NCI-H446 treated with DMSO at 0.1 percent for 48 hours (cell line): ENCODE measurements around the gene KRTAP4-3.
"Not testable (repeated sequence)": the region's sequence is repeated elsewhere in the genome, so short reads cannot be mapped to it uniquely, and the experiment has no call there.

Experiments used
- DNase-seq: peaks from one replicate; lab custom pipeline; 2025; lab: John Stamatoyannopoulos, UW

The KRTAP4-3 gene

GRCh38 chr17:41151525-41151924 lies 16.5 kb downstream of the KRTAP4-3 start:
- no peak for DNase-seq

GRCh38 chr17:41150026-41150425 lies 18.0 kb downstream of the KRTAP4-3 start:
- DNase-seq: no peak

- DNase-seq: no peak
Observed at GRCh38 chr17:41149652-41149985, 18.4 kb downstream of the KRTAP4-3 start, which contains the start of gene KRTAP4-5. Gene KRTAP4-5 (minus strand): TSS chr17:41149825. CDS start chr17:41149767, 58 bp downstream.

GRCh38 chr17:41148971-41149651 lies 18.9 kb downstream of the KRTAP4-3 start:
- not testable (repeated sequence) for DNase-seq

- DNase-seq: no peak
Observed at GRCh38 chr17:41147531-41148204, 20.4 kb downstream of the KRTAP4-3 start.

- no peak for DNase-seq
Observed at GRCh38 chr17:41145261-41145660, 22.8 kb downstream of the KRTAP4-3 start.

- no peak for DNase-seq
Observed at GRCh38 chr17:41144846-41145245, 23.2 kb downstream of the KRTAP4-3 start.

- DNase-seq: no peak
Observed at GRCh38 chr17:41141361-41141760, 26.7 kb downstream of the KRTAP4-3 start.

- no peak for DNase-seq
Observed at GRCh38 chr17:41140360-41141131, 27.5 kb downstream of the KRTAP4-3 start, which contains the start of gene KRTAP4-6. Gene KRTAP4-6 (minus strand): TSS chr17:41140544. CDS start chr17:41140487, 57 bp downstream.

GRCh38 chr17:41139865-41140264 lies 28.2 kb downstream of the KRTAP4-3 start:
- DNase-seq: not testable (repeated sequence)

GRCh38 chr17:41133880-41134735 lies 33.9 kb downstream of the KRTAP4-3 start:
- no peak for DNase-seq

GRCh38 chr17:41131979-41132378 lies 36.0 kb downstream of the KRTAP4-3 start:
- DNase-seq: no peak

- no peak for DNase-seq
Observed at GRCh38 chr17:41127371-41127770, 40.6 kb downstream of the KRTAP4-3 start.

GRCh38 chr17:41126412-41126811 lies 41.6 kb downstream of the KRTAP4-3 start:
- DNase-seq: no peak

GRCh38 chr17:41125064-41125463 lies 43.0 kb downstream of the KRTAP4-3 start:
- DNase-seq: no peak

GRCh38 chr17:41123991-41124371 lies 44.0 kb downstream of the KRTAP4-3 start, which contains the start of gene KRTAP4-12:
Gene KRTAP4-12 (minus strand): TSS chr17:41124182. CDS start chr17:41124122, 60 bp downstream.
- DNase-seq: not testable (repeated sequence)

GRCh38 chr17:41123292-41123990 lies 44.6 kb downstream of the KRTAP4-3 start:
- DNase-seq: not testable (repeated sequence)

GRCh38 chr17:41121742-41122141 lies 46.3 kb downstream of the KRTAP4-3 start:
- no peak for DNase-seq

- DNase-seq: not testable (repeated sequence)
Observed at GRCh38 chr17:41119696-41120690, 48.0 kb downstream of the KRTAP4-3 start.

- no peak for DNase-seq
Observed at GRCh38 chr17:41118721-41119120, 49.3 kb downstream of the KRTAP4-3 start.
